ENCODE data around the gene PNMA8B. TPM values are rescaled to one million over a fixed set of nuclear protein-coding genes. Genes with fewer than 3 reads are reported as not detected.

The PNMA8B gene
- total and polyA plus RNA-seq, 2 donors (not counting 3 experiments of a cell fraction or from before 2014, with no cell fraction given): 0.11 TPM; not detected in 1

- TF ChIP-seq CTCF (IDR thresholded peaks at IDR 0.05; ENCODE audit: extremely low read depth in 1 of 2, insufficient read depth in 1 of 2, low read depth in 1 of 2, low read length in 2 of 2) (peak; percentile 85 to 88), MAX (IDR thresholded peaks at IDR 0.05; ENCODE audit: insufficient read depth, insufficient read length) (no peak)
- intact Hi-C loops (cut with micrococcal nuclease): loop anchor here (1.0 kb wide), 3 partner anchors 86 to 208 kb away; no protein-coding TSS in a partner anchor
- BruUV-seq (replicated peaks): no TSS peak
- H3K27me3 ChIP-seq (ENCODE audit: control insufficient read depth in 2 of 2, insufficient read depth in 2 of 2, low read length in 2 of 2): peaks cover 49% of the 10 kb centered on the region in 2 experiments
- no peak overlapping the region for H3K4me3 ChIP-seq (replicated peaks in 1 of 3; ENCODE audit: insufficient read depth in 1 of 3, low read depth in 1 of 3, low read length in 3 of 3)
- H3K4me1 ChIP-seq (ENCODE audit: control insufficient read depth, extremely low read depth, insufficient read depth, low read length): peaks cover 6% of the 10 kb centered on the region
- FAIRE-seq (peak; percentile 89), DNase-seq (ENCODE audit: low read depth, low spot score) (peak; percentile 58)
- no peaks in the 10 kb centered on the region for H3K9me1 ChIP-seq (replicated peaks; ENCODE audit: control insufficient read depth, extremely low read depth, insufficient read depth, low read length)
- H3K9ac ChIP-seq (replicated peaks; ENCODE audit: extremely low read depth, insufficient read depth, low read length): no peak overlapping the region
- H2AFZ ChIP-seq (ENCODE audit: low read depth, low read length): peak overlapping the region; percentile 41
- H3K4me2 ChIP-seq (ENCODE audit: insufficient read depth, low read length): peak overlapping the region; percentile 4
- CTCF ChIA-PET: interaction anchor here (0.9 to 3.8 kb wide), 10 partner anchors 10 to 223 kb away, joined by 3 to 94 read pairs (median 6); no protein-coding TSS in a partner anchor
- no peaks in the 10 kb centered on the region for H3K36me3 ChIP-seq (ENCODE audit: control insufficient read depth in 2 of 2, extremely low read depth in 1 of 2, insufficient read depth in 2 of 2, low read length in 2 of 2)
- H3K79me2 ChIP-seq (ENCODE audit: control insufficient read depth, insufficient read depth, low read length): no peaks in the 10 kb centered on the region
- POLR2A ChIA-PET: no interaction called here
- H3K9me3 ChIP-seq (replicated peaks; ENCODE audit: control insufficient read depth, insufficient read depth, low read length): no peaks in the 10 kb centered on the region
- no peaks in the 10 kb centered on the region for H4K20me1 ChIP-seq (replicated peaks; ENCODE audit: control insufficient read depth, extremely low read depth, insufficient read depth, low read length)
- dilution Hi-C loops (cut with MboI; ENCODE audit: extremely low pct_ligation_motif_present, low sequenced_read_pairs): no loop called here
- no peak overlapping the region for H3K27ac ChIP-seq (ENCODE audit: insufficient read depth, low read depth, low read length)
These were observed 7.7 kb downstream of the PNMA8B start for GRCh38 chr19:46487802-46488445.

- no TSS peak for BruUV-seq (replicated peaks)
- H3K27ac ChIP-seq (ENCODE audit: insufficient read depth, low read depth, low read length): no peak overlapping the region
- DNase-seq (ENCODE audit: low read depth, low spot score): peak; percentile 13
- H3K9me3 ChIP-seq (replicated peaks; ENCODE audit: control insufficient read depth, insufficient read depth, low read length): no peaks in the 10 kb centered on the region
- peaks cover 6% of the 10 kb centered on the region for H3K4me1 ChIP-seq (ENCODE audit: control insufficient read depth, extremely low read depth, insufficient read depth, low read length)
- ChIA-PET POLR2A (no interaction called here), CTCF (interaction anchor here (0.7 to 3.8 kb wide), 9 partner anchors 14 to 223 kb away, joined by 3 to 94 read pairs (median 6); no protein-coding TSS in a partner anchor)
- H3K9ac ChIP-seq (replicated peaks; ENCODE audit: extremely low read depth, insufficient read depth, low read length): no peak overlapping the region
- intact Hi-C loops (cut with micrococcal nuclease) (loop anchor here (1.0 kb wide), 3 partner anchors 85 to 207 kb away; no protein-coding TSS in a partner anchor), dilution Hi-C loops (cut with MboI; ENCODE audit: extremely low pct_ligation_motif_present, low sequenced_read_pairs) (no loop called here)
- no peaks in the 10 kb centered on the region for H3K9me1 ChIP-seq (replicated peaks; ENCODE audit: control insufficient read depth, extremely low read depth, insufficient read depth, low read length)
- H3K36me3 ChIP-seq (ENCODE audit: control insufficient read depth in 2 of 2, extremely low read depth in 1 of 2, insufficient read depth in 2 of 2, low read length in 2 of 2): no peaks in the 10 kb centered on the region
- peak overlapping the region; percentile 41 for H2AFZ ChIP-seq (ENCODE audit: low read depth, low read length)
- peaks cover 42 to 43% of the 10 kb centered on the region in 2 experiments for H3K27me3 ChIP-seq (ENCODE audit: control insufficient read depth in 2 of 2, insufficient read depth in 2 of 2, low read length in 2 of 2)
- no peaks in the 10 kb centered on the region for H3K79me2 ChIP-seq (ENCODE audit: control insufficient read depth, insufficient read depth, low read length)
- peak overlapping the region; percentile 4 for H3K4me2 ChIP-seq (ENCODE audit: insufficient read depth, low read length)
- no peaks in the 10 kb centered on the region for H4K20me1 ChIP-seq (replicated peaks; ENCODE audit: control insufficient read depth, extremely low read depth, insufficient read depth, low read length)
- FAIRE-seq: no peak
- H3K4me3 ChIP-seq (replicated peaks in 1 of 3; ENCODE audit: insufficient read depth in 1 of 3, low read depth in 1 of 3, low read length in 3 of 3): no peak overlapping the region
- TF ChIP-seq MAX (IDR thresholded peaks at IDR 0.05; ENCODE audit: insufficient read depth, insufficient read length) (no peak), GATA2 (IDR thresholded peaks at IDR 0.05; ENCODE audit: insufficient read depth, insufficient read length, low read depth, low read length) (no peak), FOS (IDR thresholded peaks at IDR 0.05; ENCODE audit: borderline replicate concordance, insufficient read depth, low read length) (no peak), JUN (IDR thresholded peaks at IDR 0.05; ENCODE audit: borderline replicate concordance, insufficient read depth, insufficient read length, low read depth) (no peak), POLR2A (IDR thresholded peaks at IDR 0.05; ENCODE audit: low read depth, low read length) (no peak), MYC (IDR thresholded peaks at IDR 0.05; ENCODE audit: low read depth, low read length) (no peak), CTCF (IDR thresholded peaks at IDR 0.05; ENCODE audit: extremely low read depth in 1 of 2, insufficient read depth in 1 of 2, low read depth in 1 of 2, low read length in 2 of 2) (no peak), POLR2AphosphoS5 (IDR thresholded peaks at IDR 0.05; ENCODE audit: insufficient read depth, low read depth, low read length) (no peak), EZH2 (IDR thresholded peaks at IDR 0.05; ENCODE audit: borderline replicate concordance, low read depth, low read length, severe bottlenecking) (no peak)
These were observed 8.4 kb downstream of the PNMA8B start for GRCh38 chr19:46487178-46487801.

Measured in endothelial cell of umbilical vein (primary cell).